ENCODE results near the gene MYH11.
"Not testable (repeated sequence)": the region's sequence is repeated elsewhere in the genome, so short reads cannot be mapped to it uniquely, and the experiment has no call there.

MYH11 gene

DNA sequence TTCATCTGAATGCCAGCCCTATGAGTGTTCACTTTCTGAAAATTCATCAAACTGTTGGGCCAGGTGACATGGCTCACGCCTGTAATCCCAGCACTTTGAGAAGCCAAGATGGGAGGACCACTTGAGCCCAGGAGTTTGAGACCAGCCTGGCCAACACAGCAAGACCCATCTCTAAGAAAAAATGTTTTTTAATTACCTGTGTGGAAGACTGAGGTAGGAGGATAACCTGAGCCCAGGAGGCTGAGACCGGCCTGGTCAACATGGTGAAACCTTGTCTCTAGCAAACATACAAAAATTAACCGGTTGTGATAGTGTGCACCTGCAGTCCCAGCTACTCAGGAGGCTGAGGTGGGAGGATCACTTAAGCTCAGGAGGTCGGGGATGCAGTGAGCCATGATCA lies 10.3 kb downstream of the MYH11 start:
- in situ Hi-C loops (cut with MboI; ENCODE audit: low sequenced_read_pairs) = no loop called here

GRCh38 chr16:15843635-15844279 lies 13.1 kb downstream of the MYH11 start:
- in situ Hi-C loops (cut with MboI; ENCODE audit: low sequenced_read_pairs) = no loop called here

GRCh38 chr16:15839204-15839603 lies 17.6 kb downstream of the MYH11 start:
- in situ Hi-C loops (cut with MboI; ENCODE audit: low sequenced_read_pairs) = not testable (repeated sequence)

DNA sequence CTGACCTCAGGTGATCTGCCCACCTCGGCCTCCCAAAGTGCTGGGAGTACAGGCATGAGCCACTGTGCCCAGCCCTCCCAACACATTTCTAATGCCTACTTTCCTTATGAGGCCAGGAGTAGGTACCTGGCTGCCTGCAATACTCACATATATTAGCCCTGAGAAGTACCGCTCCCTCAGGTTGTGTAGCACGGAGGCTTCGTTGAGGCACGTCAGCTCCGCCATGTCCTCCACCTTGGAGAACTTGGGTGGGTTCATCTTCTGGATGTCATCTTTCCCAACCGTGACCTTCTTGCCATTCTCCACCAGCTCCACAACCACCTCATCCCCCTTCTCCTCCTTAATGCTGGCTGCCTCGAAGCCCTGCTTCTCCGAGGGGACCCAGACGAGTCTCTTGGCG lies 19.1 kb downstream of the MYH11 start:
- in situ Hi-C loops (cut with MboI; ENCODE audit: low sequenced_read_pairs) = no loop called here

DNA sequence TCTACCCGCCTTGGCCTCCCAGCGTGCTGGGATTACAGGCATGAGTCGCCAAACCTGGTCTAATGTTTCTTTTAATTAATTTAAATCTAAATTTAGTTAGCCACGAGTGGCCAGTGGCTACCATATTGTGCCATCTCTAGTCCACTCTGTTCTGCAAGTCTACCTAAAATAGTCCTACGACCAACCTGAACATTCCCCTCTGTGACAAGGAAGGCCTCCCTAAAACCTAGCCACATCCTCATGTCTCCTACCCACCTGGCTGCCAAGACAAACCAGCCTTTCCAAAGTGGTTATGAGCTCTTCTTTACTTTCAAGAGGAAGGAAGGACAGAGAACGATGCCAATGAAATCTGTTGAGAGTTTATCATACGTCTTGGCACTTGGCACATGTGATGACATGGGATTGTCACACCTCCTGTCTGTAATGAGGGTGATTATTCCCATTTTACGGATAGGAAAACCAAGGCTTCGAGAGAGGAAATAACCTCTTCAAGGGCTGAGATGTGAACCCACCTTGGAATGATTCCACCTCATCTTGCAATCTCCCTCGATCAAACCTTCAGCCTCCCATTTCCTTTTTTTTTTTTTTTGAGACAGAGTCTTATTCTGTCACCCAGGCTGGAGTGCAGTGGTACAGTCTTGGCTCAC lies 19.7 kb downstream of the MYH11 start:
- in situ Hi-C loops (cut with MboI; ENCODE audit: low sequenced_read_pairs) = no loop called here

DNA sequence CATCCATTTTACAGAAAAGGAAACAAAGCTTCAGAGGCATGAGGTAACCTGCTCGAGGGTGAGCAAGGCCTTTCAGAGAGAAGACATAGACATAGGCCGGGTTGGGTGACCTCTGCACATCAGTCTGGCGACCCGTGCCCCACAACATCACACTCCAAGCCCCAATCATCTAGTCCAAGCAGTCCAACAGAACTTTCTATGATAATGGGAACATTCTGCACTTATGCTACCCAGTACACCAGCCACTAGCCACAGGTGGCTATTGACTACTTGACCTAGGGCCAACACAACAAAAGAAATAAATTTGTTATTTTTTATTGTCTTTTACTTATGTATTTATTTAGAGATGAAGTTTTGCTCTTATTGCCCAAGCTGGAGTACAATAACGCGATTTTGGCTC lies 20.8 kb downstream of the MYH11 start:
- in situ Hi-C loops (cut with MboI; ENCODE audit: low sequenced_read_pairs) = no loop called here

DNA sequence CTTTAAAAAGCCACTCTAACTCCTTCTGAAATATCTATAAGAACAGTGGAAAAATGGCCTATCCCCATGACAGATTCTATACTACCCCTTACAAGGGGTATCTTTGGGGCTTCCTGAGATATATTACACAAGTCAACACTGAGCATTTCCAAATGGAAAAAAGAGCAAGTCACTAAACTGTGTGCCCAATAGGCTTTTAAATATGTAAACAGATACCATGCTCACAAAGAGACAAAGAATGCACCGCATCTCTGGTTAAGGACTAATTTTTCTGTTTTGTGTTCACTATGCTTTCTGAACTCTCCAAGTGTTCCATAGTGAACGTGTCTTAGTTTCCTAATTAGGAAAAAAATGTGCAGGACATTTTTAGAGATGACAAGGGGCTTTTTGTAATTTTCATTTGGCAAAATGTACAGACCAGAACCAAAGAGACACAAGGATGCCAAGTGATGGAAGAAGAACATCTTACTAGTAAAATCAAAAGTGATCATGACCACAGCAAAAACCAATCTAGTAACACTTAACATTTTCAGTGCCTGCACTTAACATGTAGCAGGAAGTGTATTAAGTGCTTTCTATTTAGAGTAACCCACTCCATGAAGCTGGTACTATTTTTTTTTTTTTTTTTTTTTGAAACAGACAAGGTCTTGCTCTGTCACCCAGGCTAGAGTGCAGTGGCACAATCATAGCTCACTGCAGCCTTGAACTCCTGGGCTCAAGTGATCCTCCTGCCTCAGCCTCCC lies 21.5 kb downstream of the MYH11 start:
- in situ Hi-C loops (cut with MboI; ENCODE audit: low sequenced_read_pairs) = no loop called here

DNA sequence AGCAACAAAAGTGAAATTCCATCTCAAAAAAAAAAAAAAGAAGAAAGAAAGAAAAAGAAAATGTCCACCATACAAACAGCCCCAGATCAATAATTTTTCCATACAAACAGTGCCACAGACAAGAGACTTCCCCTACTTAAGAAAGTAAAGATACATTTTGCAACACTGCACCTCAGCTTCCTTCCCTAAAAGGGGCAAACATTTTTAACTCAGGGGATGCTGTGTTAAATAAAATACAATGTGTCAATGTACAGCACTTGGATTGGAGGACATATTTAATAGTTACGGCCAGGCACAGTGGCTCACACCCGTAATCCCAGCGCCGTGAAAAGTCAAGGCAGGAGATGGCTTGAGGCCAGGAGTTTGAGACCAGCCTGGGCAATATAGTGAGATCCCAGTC lies 22.3 kb downstream of the MYH11 start:
- in situ Hi-C loops (cut with MboI; ENCODE audit: low sequenced_read_pairs) = no loop called here

DNA sequence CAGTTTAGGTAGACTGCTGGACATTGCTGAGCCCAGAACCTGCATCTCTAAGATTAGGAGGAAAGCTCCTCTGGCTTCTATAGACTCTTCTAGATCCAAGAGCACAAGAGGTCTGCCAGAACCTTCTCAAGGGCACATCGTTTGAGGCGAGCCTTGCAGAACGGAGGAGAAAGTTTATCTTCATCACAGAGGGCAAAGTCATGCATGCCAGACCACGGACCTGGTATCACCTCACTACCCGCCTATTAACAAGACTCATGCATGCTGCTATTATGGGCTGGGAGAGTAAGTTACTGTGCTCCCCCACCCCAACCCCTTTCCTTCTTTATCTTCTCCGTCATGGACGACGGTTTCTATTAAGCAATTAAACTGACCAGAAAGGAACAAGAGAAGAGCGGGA lies 23.3 kb downstream of the MYH11 start:
- in situ Hi-C loops (cut with MboI; ENCODE audit: low sequenced_read_pairs) = no loop called here

DNA sequence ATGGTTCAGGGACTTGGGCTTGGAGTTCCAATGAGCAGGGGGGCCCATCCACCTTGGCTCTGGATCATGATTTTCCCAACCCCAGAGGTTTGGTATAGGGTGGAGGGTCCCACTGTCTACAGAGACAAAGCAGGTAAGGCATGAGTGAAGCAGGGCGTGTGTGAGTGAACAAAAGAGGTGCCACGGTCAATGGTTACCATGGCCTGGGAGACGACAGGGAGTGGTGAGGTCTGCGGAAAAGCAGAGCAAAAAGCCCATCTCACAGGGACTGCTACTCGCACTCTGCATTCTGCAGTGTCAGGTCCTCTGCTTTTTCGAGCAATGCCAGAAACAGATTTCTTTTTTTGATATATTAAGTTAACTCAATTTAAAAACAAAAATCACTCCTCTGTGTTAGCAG lies 24.6 kb downstream of the MYH11 start:
- in situ Hi-C loops (cut with MboI; ENCODE audit: low sequenced_read_pairs) = no loop called here

GRCh38 chr16:15830832-15831451 lies 25.9 kb downstream of the MYH11 start:
- in situ Hi-C loops (cut with MboI; ENCODE audit: low sequenced_read_pairs) = no loop called here

GRCh38 chr16:15829460-15829859 lies 27.4 kb downstream of the MYH11 start:
- in situ Hi-C loops (cut with MboI; ENCODE audit: low sequenced_read_pairs) = no loop called here

- in situ Hi-C loops (cut with MboI; ENCODE audit: low sequenced_read_pairs) = no loop called here
Measured at GRCh38 chr16:15827709-15828343, 29.0 kb downstream of the MYH11 start.

- in situ Hi-C loops (cut with MboI; ENCODE audit: low sequenced_read_pairs) = no loop called here
Measured at GRCh38 chr16:15827299-15827698, 29.5 kb downstream of the MYH11 start.

- in situ Hi-C loops (cut with MboI; ENCODE audit: low sequenced_read_pairs) = no loop called here
Measured at GRCh38 chr16:15825750-15826305, 31.0 kb downstream of the MYH11 start.

GRCh38 chr16:15822957-15823356 lies 33.9 kb downstream of the MYH11 start:
- in situ Hi-C loops (cut with MboI; ENCODE audit: low sequenced_read_pairs) = no loop called here

- in situ Hi-C loops (cut with MboI; ENCODE audit: low sequenced_read_pairs) = no loop called here
Measured at GRCh38 chr16:15820837-15821236, 36.0 kb downstream of the MYH11 start.

DNA sequence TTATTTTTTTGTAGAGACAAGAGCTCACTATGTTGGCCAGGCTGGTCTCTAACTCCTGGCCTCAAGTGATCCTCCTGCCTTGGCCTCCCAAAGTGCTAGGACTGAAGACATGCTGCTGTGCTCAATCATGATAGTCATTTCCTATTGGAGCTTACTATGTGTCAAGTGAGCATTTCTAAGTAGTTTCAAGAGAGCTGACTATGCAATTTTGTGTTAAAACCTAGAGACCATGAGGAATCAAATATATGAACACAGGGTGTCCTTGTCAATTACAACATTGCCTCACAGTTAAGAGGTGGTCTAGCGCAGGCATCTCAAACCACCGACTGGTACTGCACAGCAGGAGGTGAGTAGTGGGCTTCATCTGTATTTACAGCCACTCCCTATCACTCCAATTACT lies 37.8 kb downstream of the MYH11 start:
- in situ Hi-C loops (cut with MboI; ENCODE audit: low sequenced_read_pairs) = no loop called here

GRCh38 chr16:15817446-15817845 lies 39.4 kb downstream of the MYH11 start:
- in situ Hi-C loops (cut with MboI; ENCODE audit: low sequenced_read_pairs) = no loop called here

- in situ Hi-C loops (cut with MboI; ENCODE audit: low sequenced_read_pairs) = no loop called here
Measured at GRCh38 chr16:15816228-15816627, 40.6 kb downstream of the MYH11 start.

DNA sequence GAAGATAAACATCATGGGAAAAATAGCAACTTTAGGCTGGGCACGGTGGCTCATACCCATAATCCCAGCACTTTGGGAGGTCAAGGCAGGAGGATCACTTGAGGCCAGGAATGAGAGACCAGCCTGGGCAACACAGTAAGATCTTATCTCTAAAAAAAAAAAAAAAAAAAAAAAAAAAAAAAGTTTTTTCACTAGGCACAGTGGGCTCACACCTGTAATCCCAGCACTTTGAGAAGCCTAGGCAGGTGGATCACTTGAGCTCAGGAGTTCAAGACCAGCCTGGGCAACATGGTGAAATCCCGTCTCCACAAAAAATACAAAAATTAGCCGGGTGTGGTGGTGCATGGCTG lies 44.5 kb downstream of the MYH11 start:
- in situ Hi-C loops (cut with MboI; ENCODE audit: low sequenced_read_pairs) = not testable (repeated sequence)
